Inflammatory macrophage treated with lipopolysaccharide for 1 hour (primary cell): ENCODE results near the gene RCBTB1.
A peak's percentile ranks its signal among the peaks of the same experiment; 100 is the strongest.
"Not testable (repeated sequence)": the region's sequence is repeated elsewhere in the genome, so short reads cannot be mapped to it uniquely, and the experiment has no call there.

Experiments used
- DNase-seq, 2 donors: peaks; one replicate each; pipeline ENCODE4 v3.0.0-alpha.2; 2020 to 2022

RCBTB1 gene

GRCh38 chr13:49602615-49603014, 17.3 kb upstream of the RCBTB1 start:
- not testable (repeated sequence) for DNase-seq

GRCh38 chr13:49602005-49602404, 16.6 kb upstream of the RCBTB1 start:
- DNase-seq, result no peak

DNA sequence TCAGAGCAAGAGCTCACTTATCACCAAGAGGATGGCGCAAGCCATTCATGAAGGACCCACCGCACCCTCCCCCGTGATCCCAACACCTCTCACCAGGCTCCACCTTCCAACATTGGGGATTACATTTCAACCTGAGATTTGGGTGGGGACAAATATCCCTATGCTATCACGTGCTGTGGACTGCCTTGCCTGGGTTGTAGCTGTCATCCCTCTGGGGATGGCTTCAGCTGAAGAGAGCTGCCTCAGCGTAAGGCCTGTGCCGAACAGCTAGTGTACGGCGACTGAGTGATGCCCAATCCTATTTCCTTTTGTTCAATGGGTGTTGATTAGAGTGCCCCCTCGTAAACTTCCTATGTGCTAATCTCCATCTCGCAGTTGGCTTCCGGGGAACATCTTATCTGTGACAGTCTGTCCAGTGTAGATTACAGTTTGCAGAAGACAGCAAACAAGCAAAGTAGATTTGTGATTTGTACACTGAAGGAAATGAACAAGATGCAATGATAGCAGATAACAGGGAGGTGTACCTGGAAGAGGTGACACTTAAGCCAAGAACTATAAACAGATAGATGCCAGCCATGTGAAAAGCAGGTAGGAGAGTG, 11.8 kb upstream of the RCBTB1 start:
- no peak for DNase-seq

GRCh38 chr13:49596221-49596620, 10.9 kb upstream of the RCBTB1 start:
- DNase-seq, result no peak

- no peak for DNase-seq
Observed at GRCh38 chr13:49594576-49594975, 9.2 kb upstream of the RCBTB1 start.

DNA sequence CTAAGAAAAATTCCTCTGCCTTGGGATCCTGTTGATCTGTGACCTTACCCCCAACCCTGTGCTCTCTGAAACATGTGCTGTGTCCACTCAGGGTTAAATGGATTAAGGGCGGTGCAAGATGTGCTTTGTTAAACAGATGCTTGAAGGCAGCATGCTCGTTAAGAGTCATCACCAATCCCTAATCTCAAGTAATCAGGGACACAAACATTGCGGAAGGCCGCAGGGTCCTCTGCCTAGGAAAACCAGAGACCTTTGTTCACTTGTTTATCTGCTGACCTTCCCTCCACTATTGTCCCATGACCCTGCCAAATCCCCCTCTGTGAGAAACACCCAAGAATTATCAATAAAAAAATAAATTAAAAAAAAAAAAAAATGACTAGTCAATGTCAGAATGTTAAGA, 8.5 kb upstream of the RCBTB1 start:
- not testable (repeated sequence) for DNase-seq

- not testable (repeated sequence) for DNase-seq
Observed at GRCh38 chr13:49590714-49591113, 5.4 kb upstream of the RCBTB1 start.

GRCh38 chr13:49587311-49587847, 2.0 kb upstream of the RCBTB1 start:
- no peak for DNase-seq

GRCh38 chr13:49586717-49587116, 1.4 kb upstream of the RCBTB1 start:
- DNase-seq, result no peak

GRCh38 chr13:49584771-49585182, 581 bp downstream of the RCBTB1 start:
- peak in 1 of 2 donors; percentile 7 for DNase-seq

DNA sequence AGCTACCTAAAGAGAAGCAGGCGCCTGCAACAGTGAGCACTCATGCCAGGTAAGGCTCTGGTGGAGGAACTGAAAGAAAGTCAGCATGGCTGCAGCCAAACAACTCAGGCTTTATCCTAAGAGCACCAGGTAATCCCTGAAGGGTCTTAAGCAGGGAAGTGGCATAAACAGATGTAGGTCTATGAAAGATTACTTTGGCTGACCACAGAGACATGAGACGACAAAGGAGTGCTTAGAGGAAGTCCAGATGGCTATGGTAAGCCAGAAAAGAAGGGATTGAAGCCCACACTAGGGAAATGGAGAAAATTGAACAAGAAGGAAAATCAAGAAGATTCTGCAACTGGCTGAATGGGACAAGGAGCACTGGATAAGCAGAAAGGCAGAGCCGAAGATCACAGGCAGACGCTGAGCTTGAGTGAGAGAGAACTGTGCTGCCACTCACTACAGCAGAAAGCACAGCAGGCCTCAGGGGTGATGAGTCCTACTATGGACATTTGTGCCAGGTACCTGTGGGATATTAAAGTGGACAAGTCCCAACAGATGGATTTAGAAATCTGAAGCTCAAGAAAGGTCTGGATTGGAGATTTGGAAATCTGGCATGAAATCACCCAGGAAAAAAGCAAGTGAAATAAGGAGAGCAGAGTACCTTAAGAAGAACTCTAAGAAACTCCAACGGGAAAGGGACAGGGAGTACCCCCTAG, 4.2 kb downstream of the RCBTB1 start:
- DNase-seq, result no peak

GRCh38 chr13:49579501-49579900, 5.9 kb downstream of the RCBTB1 start:
- DNase-seq, result no peak

GRCh38 chr13:49571299-49572240, 13.8 kb downstream of the RCBTB1 start:
- DNase-seq, result no peak

GRCh38 chr13:49569993-49570689, 15.2 kb downstream of the RCBTB1 start:
- DNase-seq, result no peak

DNA sequence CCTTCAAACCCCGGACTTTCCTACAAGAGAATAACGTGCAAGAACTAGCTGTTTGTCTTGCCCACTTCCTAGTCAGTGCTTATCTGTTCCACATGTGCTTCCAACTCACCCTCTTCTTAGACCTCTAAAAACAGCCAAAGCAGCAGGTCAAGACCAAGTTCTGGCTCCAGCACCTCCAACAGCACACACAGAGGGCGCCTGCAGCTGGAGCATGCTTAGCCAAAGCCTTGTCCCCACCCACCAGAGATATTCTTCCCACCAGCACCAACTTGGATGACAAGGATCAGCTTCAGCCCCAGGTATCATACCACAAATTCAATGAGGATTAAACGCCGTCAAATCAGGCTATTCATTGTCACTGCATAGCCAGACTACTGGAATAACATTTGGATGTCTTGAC, 17.9 kb downstream of the RCBTB1 start:
- DNase-seq, result no peak

GRCh38 chr13:49566461-49566860, 18.9 kb downstream of the RCBTB1 start:
- DNase-seq, result no peak

DNA sequence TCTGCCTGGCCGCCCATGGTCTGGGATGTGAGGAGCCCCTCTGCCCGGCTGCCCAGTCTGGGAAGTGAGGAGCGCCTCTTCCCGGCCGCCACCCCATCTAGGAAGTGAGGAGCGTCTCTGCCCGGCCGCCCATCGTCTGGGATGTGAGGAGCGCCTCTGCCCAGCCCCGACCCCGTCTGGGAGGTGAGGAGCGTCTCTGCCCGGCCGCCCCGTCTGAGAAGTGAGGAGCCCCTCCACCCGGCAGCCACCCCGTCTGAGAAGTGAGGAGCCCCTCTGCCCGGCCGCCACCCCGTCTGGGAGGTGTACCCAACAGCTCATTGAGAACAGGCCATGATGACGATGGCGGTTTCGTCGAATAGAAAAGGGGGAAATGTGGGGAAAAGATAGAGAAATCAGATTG, 19.9 kb downstream of the RCBTB1 start:
- DNase-seq, result not testable (repeated sequence)

DNA sequence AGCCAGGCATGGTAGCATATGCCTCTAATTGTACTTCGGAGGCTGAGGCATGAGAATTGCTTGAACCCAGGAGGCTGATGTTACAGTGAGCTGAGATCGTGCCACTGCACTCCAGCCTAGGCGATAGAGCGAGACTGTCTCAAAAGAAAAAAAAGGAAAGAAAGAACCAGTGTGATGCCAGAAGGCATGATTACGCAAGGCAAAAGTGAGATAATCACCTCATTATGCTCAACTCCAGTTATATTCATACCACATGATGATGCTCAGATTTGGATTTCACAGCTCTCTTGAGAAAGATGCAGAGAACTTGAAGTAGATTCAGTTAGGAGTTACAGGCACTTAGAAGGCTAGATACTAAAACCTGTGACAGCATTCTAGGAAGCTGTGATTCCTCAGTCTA, 21.8 kb downstream of the RCBTB1 start:
- DNase-seq, result peak; percentile 46 to 57

DNA sequence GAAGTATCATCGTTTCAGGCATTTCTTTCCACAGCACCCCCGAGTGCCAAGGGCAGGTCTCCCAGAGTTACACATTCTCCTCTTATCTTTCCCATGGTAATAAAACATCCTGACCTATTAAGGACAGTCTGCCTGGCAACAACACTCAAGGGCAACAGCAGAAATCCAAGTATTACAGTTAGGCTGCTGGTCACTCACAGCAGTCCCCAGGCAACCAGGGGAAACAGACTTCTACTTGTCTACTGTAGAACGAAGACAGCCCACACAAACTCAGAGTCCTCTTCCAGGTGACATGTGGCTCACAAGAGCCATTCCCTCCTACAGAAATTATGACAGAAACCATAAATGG, 24.3 kb downstream of the RCBTB1 start:
- no peak for DNase-seq

- DNase-seq, result peak in 1 of 2 donors; percentile 18
Observed at GRCh38 chr13:49560270-49561061, 24.9 kb downstream of the RCBTB1 start.

DNA sequence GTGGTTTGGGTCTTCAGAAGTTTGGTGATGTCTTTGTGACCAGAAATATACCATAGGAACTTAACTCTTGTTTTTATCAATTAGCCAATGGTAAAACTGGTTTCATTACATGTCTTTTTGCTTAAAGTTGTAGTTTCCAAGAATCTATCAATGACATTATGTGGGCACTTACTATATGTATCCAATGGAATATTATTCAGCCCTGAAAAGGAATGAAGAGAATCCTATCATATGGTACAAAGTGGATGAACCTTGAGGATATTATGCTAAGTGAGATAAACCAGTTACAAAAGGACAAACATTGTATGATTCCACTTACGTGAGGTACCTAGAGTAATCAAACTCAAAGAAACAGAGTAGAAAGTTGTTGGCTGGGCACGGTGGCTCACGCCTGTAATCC, 26.4 kb downstream of the RCBTB1 start:
- DNase-seq, result no peak

GRCh38 chr13:49554387-49554786, 31.0 kb downstream of the RCBTB1 start:
- DNase-seq, result no peak
